T-helper 17 cell (primary cell): ENCODE data around the gene TACSTD2. TPM values are rescaled to one million over a fixed set of nuclear protein-coding genes. Genes with fewer than 3 reads are reported as not detected.
"Not testable (repeated sequence)": the region's sequence is repeated elsewhere in the genome, so short reads cannot be mapped to it uniquely, and the experiment has no call there.

Source experiments
- ATAC-seq: fragments of 150-1000 bp; cut with Tn5 transposase; 2 replicates; pipeline ENCODE4 v1.10.0; 2021; ENCODE audit warnings: mild to moderate bottlenecking, moderate library complexity
- DNase-seq, 3 donors: peaks; one replicate each; pipeline versions ENCODE4 v3.0.0 to v3.0.0-alpha.2; 2020 to 2021
- H3K9me3 ChIP-seq: one replicate; pipeline ENCODE4 v1.7.0; 2013; ENCODE audit warnings: low read length, mild to moderate bottlenecking; ENCODE audit not compliant: control insufficient read depth, poor library complexity, severe bottlenecking
- H3K27ac Mint-ChIP-seq: one replicate; pipeline ENCODE4 v1.8.0; 2022; ENCODE audit warnings: mild to moderate bottlenecking, moderate library complexity, mixed read lengths
- H3K27me3 Mint-ChIP-seq: one replicate; pipeline ENCODE4 v1.8.0; 2022; ENCODE audit warnings: mixed read lengths
- H3K36me3 Mint-ChIP-seq: one replicate; pipeline ENCODE4 v1.8.0; 2022; ENCODE audit warnings: low read depth, mixed read lengths
- H3K4me1 Mint-ChIP-seq: one replicate; pipeline ENCODE4 v1.8.0; 2022; ENCODE audit warnings: mild to moderate bottlenecking, mixed read lengths
- H3K4me3 Mint-ChIP-seq: one replicate; pipeline ENCODE4 v1.8.0; 2022; ENCODE audit warnings: mild to moderate bottlenecking, moderate library complexity, mixed read lengths
- total RNA-seq, 4 donors: library from RNA in 2 of 4; stranded (reverse) in 2 of 4; gene quantifications; one replicate each; pipeline ENCODE4 v1.2.3 and lab custom pipeline; 2022 to 2026

Gene TACSTD2
- total RNA-seq, 2 donors from 2014 or later, result 0.23 TPM; not detected in 1

DNA sequence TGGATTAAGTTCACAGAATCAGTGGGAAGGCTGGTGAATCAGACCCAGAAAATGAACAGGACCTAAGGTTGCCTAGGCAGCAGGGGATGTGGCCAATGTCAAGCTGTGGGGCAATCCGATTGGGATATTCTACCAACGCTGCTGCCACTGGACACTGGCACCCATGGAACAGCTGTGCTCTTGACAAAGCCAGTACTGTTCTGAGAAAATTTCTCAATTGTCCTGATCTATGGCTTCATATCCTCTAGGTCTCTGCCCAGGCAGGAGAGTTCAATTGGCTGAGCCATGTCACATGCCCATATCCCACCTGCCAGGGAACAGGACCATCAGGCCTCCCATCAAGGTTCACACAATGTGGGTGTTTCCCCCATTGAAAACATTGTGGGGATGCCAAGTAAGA is 6.2 kb downstream of the TACSTD2 start:
- Mint-ChIP-seq H3K4me3 (no peak overlapping the region), H3K4me1 (peaks cover 17% of the 10 kb centered on the region), H3K27me3 (peaks cover 80% of the 10 kb centered on the region), H3K36me3 (peaks cover 10% of the 10 kb centered on the region), H3K27ac (no peak overlapping the region)
- no peaks in the 10 kb centered on the region for H3K9me3 ChIP-seq
- DNase-seq, result no peak
- ATAC-seq, result no peak

DNA sequence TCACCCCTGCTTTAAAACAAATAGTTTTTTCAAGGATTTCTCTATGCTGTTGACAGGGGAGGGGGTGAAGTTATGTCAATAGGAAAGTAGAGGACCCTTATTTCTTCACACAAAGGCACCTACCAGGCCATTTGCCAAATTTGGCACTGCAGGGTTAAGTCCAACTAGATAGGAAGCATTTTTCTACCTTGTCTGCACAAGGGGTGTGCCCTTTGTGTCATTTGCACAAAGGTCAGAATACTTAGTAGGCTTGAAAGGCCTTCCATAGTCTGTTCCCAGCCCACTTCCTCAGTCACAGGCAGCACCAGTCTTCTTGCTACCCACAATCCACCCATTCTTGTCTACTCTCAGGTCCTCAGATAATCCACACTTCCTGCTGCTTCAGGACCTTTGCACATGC is 7.0 kb downstream of the TACSTD2 start:
- H3K9me3 ChIP-seq, result no peaks in the 10 kb centered on the region
- peaks cover 80% of the 10 kb centered on the region for H3K27me3 Mint-ChIP-seq
- DNase-seq (no peak), ATAC-seq (no peak)
- peaks cover 7% of the 10 kb centered on the region for H3K36me3 Mint-ChIP-seq
- H3K4me3 Mint-ChIP-seq, result no peak overlapping the region
- H3K4me1 Mint-ChIP-seq, result peaks cover 14% of the 10 kb centered on the region
- no peak overlapping the region for H3K27ac Mint-ChIP-seq

DNA sequence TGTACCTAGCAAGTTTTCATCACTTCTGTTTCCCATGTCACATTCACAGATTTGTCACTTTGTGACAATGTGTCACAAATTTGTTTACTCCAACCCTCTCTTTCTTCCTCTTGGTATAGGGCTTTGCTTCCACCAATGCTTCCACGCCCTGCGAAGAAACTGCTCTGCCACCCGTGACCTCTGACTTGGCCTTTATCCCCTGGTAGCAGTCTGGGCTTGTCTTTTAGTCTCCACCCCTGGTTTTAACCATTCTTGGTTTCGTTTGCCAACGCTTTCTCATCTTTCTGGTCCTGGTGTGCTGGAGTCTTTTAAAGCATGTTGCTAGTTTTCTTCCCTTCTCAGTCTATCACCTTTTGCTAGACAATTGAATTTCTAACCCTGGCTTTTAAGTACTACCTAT is 8.1 kb downstream of the TACSTD2 start:
- Mint-ChIP-seq H3K4me1 (peaks cover 10% of the 10 kb centered on the region), H3K4me3 (no peak overlapping the region), H3K27ac (no peak overlapping the region), H3K27me3 (peaks cover 73% of the 10 kb centered on the region), H3K36me3 (peaks cover 7% of the 10 kb centered on the region)
- ATAC-seq (no peak), DNase-seq (no peak)
- H3K9me3 ChIP-seq, result no peaks in the 10 kb centered on the region

DNA sequence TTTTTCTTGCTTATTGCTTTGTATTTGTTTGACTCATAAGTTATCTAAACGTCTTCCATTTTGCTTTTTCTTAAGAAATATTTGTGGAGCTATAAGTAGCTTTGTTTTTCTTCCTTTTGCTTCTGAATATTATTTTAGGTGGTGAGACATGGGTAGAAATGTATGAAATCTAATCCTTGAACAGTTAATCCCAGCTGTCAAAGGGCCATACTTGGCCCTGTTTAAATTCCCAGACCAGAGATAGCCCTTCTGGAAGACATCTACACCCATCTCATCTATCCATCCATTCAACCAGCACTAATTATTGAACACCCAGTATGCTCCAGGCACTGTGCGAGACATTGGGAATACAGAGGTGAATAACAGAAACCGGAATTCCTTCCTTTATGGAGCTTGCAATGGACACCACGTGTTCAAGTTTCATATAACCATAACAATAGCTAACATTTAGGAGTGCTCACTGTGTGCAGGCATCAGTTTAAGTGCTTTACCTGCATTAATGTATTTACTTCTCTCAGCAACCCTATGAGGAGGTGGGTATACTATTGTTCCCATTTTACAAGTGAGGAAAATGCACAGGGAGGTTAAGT is 8.7 kb downstream of the TACSTD2 start:
- DNase-seq, result no peak
- ATAC-seq, result no peak
- H3K9me3 ChIP-seq, result no peaks in the 10 kb centered on the region
- H3K27me3 Mint-ChIP-seq, result peaks cover 71% of the 10 kb centered on the region
- no peak overlapping the region for H3K27ac Mint-ChIP-seq
- H3K4me1 Mint-ChIP-seq, result peaks cover 4% of the 10 kb centered on the region
- H3K36me3 Mint-ChIP-seq, result peaks cover 7% of the 10 kb centered on the region
- H3K4me3 Mint-ChIP-seq, result no peak overlapping the region

DNA sequence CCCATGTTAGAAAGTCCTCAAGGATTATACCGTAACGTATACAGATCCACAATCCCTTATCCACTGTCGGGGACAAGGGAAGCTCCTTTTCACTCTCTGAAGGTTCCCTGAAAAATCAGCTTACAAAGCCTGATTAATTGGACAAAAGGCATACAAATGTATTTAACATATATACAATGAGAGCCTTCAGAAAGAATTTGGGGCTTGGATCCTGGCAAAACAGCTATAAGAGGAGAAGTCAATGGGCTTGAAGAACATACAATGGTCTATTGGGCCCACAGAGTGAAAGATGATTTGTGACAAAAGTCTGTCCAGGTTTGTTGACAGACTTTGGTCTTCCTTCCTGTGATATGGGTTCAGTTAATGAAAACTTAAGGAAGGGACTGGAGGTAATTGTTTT is 10.7 kb downstream of the TACSTD2 start:
- peaks cover 71% of the 10 kb centered on the region for H3K27me3 Mint-ChIP-seq
- ATAC-seq, result no peak

DNA sequence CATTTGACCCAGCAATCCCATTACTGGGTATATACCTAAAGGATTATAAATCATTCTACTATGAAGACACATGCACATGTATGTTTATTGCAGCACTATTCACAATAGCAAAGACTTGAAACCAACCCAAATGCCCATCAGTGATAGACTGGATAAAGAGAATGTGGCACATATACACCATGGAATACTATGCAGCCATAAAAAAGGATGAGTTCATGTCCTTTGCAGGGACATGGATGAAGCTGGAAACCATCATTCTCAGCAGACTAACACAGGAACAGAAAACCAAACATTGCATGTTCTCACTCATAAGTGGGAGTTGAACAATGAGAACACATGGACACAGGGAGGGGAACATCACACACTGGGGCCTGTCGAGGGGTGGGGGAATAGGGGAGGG is 13.3 kb downstream of the TACSTD2 start:
- not testable (repeated sequence) for H3K36me3 Mint-ChIP-seq, ATAC-seq, H3K4me1 Mint-ChIP-seq, H3K27ac Mint-ChIP-seq, H3K4me3 Mint-ChIP-seq, H3K9me3 ChIP-seq, DNase-seq
- peaks cover 54% of the 10 kb centered on the region for H3K27me3 Mint-ChIP-seq

More for the DNA sequence above, 10.7 kb downstream of the TACSTD2 start:
- DNase-seq, result no peak
- Mint-ChIP-seq H3K27ac (no peak overlapping the region), H3K36me3 (peaks cover 7% of the 10 kb centered on the region), H3K4me3 (no peak overlapping the region), H3K4me1 (peaks cover 2% of the 10 kb centered on the region)
- H3K9me3 ChIP-seq, result no peaks in the 10 kb centered on the region

DNA sequence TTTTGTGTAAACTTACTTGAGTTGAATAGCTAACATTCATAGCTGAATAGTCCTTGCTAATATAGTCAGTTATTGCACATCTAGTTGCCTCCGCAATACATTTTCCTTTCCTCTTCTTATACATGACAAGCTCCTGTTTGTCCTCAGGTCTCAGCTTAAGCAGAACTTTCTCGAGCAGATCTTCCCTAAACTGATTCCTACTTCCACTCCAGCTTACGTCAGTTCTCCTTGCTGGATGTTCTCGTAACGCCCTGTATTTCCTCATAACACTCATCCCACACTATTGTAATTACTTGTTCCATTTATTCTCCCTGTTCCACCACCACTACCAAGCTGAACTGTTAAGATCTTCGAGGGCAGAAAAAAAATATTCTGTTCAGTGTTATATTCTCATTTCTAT is 15.4 kb downstream of the TACSTD2 start:
- Mint-ChIP-seq H3K36me3 (no peaks in the 10 kb centered on the region), H3K27me3 (peaks cover 61% of the 10 kb centered on the region), H3K27ac (no peak overlapping the region), H3K4me3 (no peak overlapping the region), H3K4me1 (peaks cover 2% of the 10 kb centered on the region)
- DNase-seq (no peak), ATAC-seq (no peak)
- peaks cover 2% of the 10 kb centered on the region for H3K9me3 ChIP-seq

DNA sequence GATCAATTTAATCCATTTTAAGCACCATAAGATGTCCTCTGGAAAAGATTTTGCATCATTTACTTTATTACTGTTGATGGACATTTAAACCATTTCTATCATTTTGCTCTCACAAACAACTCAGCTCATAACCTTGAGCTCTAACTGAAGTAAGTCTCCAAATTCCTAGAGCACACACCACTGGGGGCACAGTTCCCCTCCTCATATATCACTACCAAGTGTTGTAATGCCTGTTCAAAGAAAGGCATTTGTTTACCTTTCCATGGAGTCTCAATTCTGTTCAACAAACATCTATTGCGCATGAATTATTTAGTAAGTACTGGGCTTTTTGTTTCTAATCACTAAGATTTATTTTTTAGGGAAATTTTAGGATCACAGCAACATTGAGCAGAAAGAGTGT is 21.7 kb downstream of the TACSTD2 start:
- H3K4me1 Mint-ChIP-seq, result peaks cover 3% of the 10 kb centered on the region
- peaks cover 2% of the 10 kb centered on the region for H3K9me3 ChIP-seq
- DNase-seq (no peak), ATAC-seq (no peak)
- H3K4me3 Mint-ChIP-seq, result no peak overlapping the region
- H3K36me3 Mint-ChIP-seq, result no peaks in the 10 kb centered on the region
- H3K27ac Mint-ChIP-seq, result no peak overlapping the region
- H3K27me3 Mint-ChIP-seq, result peaks cover 43% of the 10 kb centered on the region

DNA sequence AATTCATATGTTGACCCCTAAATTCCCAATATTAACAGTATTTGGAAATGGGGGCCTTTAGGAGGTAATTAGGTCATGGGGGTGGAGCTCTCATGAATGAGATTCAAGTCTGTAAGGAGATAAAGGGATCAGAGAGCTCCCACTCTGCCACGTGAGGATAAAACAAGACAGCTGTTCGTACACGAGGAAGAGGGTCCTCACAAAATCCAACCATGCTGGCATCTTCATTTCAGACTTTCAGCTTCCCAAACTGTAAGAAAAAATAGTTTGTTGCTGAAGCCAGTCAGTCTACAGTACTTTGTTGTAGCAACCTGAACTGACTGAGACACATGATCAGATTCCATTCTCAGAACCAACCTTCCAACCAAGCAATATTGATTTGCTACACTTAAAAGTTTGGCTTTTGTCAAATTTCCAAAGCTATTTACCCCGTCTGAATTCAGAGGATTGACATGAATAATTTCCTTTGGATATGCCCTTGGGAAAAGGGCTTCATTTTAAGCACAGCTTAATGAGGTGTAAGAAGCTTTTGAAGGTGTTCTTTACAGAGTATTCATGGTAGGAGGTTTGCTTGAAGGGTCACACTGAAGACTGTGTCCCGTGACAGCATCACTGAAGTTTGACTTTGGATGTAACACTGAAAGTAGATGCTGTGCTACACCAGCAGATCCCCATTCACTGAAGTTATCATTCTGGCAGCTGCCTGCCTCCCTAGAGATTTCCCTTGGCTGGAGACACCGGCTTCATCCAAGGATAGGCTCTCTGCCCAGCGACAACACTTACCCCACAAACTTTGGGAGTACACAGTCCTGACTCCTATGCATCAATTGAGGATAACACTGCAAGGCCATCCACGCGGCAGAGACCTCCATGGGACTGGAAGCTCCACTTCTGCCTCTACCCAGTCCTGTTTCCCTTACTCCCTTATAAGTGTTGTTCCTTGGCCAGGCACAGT is 25.6 kb downstream of the TACSTD2 start:
- H3K9me3 ChIP-seq, result no peaks in the 10 kb centered on the region
- DNase-seq, result no peak
- H3K27me3 Mint-ChIP-seq, result peaks cover 37% of the 10 kb centered on the region
- H3K36me3 Mint-ChIP-seq, result no peaks in the 10 kb centered on the region
- H3K4me3 Mint-ChIP-seq, result no peak overlapping the region
- H3K27ac Mint-ChIP-seq, result no peak overlapping the region
- peaks cover 6% of the 10 kb centered on the region for H3K4me1 Mint-ChIP-seq
- no peak for ATAC-seq

DNA sequence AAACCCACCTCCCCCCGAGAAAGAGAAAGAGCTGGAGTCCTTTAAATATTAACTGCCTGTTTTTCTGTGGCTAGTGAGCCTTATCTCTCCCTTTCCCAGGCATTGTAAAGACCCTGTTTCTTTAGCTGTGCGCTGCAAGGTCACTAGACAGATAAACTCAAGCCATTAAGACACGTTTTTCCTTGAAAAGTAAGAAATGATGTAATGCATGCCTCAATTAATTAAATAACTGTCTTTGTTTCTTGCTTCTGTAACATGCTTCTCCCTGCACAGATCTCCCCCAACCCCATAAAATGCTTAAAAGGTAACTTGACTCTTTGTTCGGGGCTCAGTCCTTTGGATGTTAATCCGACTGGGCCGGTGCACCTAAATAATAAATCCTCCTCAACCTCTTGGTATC is 27.8 kb downstream of the TACSTD2 start:
- ATAC-seq, DNase-seq, H3K36me3 Mint-ChIP-seq, H3K4me3 Mint-ChIP-seq, H3K9me3 ChIP-seq: not testable (repeated sequence)
- Mint-ChIP-seq H3K4me1 (peaks cover 17% of the 10 kb centered on the region), H3K27ac (peak overlapping the region; percentile 39), H3K27me3 (peaks cover 23% of the 10 kb centered on the region)

DNA sequence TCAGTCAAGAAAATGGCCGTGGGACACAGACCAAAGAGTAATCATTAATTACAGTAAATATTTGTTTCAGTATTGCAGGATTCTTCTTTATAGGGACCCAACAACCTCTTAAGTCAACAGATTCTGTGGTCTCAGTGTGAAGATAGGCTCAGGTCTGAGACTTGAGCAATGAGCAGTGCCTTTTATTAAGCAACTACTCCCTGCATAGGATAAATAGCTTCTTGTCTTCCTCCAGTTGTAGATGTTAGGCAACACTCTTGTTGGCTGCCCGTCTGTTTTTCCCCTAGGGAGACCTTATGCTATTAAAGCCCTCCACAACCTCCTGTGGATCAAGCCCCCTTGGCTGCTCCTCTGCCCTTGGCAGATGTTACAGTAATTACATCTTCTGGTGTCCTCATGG is 28.7 kb downstream of the TACSTD2 start:
- no peaks in the 10 kb centered on the region for H3K9me3 ChIP-seq
- H3K27ac Mint-ChIP-seq, result no peak overlapping the region
- ATAC-seq, result no peak
- no peak overlapping the region for H3K4me3 Mint-ChIP-seq
- H3K36me3 Mint-ChIP-seq, result no peaks in the 10 kb centered on the region
- DNase-seq, result no peak
- peaks cover 20% of the 10 kb centered on the region for H3K27me3 Mint-ChIP-seq
- peaks cover 18% of the 10 kb centered on the region for H3K4me1 Mint-ChIP-seq

DNA sequence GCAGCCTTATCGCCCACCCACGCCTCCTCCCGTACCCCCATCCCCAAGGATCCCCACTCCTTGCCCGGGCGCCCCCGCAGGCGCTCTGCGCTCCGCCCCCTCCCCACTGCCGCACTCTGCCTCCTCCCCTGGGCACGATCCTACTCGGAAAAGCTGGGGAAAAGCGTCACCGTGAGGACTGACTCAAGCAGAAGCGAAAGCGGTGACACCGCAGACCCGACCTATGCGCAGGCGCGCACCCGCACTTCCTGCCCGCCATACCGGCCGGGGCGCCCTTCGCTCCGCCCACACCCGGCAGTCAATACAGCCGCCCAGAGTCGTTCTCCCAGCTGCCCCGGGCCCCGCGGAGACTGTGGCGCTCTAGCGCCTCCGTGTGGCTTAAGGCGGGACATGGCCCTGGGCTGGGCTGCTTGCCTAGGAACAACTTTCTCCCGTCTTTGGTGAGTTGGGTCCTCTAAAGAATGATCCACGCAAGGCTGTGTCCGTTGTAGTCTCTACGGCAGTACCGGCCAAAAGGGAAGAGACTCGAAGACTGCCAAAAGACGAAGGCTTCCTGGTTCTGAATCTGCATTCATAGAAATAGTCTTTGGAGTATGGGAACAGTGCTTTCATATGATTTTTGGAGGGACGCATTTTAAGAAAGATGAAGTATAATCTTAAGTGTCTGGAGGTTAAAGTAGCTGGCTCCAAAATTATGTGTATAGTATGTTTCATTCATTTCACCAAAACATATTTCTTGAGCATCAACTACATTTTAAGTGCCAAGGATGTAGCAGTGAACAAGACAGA is 30.3 kb downstream of the TACSTD2 start, which contains the start of gene OMA1:
TSS of gene OMA1 (minus strand) at position 207 of the 789 bp plus-strand sequence. CDS start 7,432 bp downstream, outside the sequence.
- peak within 1 kb of the TSS; percentile 96 for H3K4me3 Mint-ChIP-seq
- ATAC-seq (peak; percentile 95), DNase-seq (peak; percentile 98)
- H3K9me3 ChIP-seq, result no peaks in the 10 kb centered on the region
- peaks cover 19% of the 10 kb centered on the region for H3K4me1 Mint-ChIP-seq
- no peaks in the 10 kb centered on the region for H3K36me3 Mint-ChIP-seq
- H3K27ac Mint-ChIP-seq, result peak within 1 kb of the TSS; percentile 93
- peaks cover 17% of the 10 kb centered on the region for H3K27me3 Mint-ChIP-seq
